RKO (cell line): Measurements from ENCODE around the gene CDH23.

ENCODE experiments used
- DNase-seq: peaks from one replicate; pipeline ENCODE4 v3.0.0-alpha.2; 2016; ENCODE audit warnings: low spot score

CDH23 gene

GRCh38 chr10:71856619-71857018 lies 459.9 kb downstream of the CDH23 start:
- DNase-seq, result no peak

GRCh38 chr10:71857934-71858890 lies 461.5 kb downstream of the CDH23 start:
- DNase-seq, result no peak

- peak; percentile 99 for DNase-seq
Observed at GRCh38 chr10:71860243-71861029, 463.7 kb downstream of the CDH23 start.

GRCh38 chr10:71863203-71863602 lies 466.5 kb downstream of the CDH23 start:
- DNase-seq, result no peak

GRCh38 chr10:71864911-71865361 lies 468.2 kb downstream of the CDH23 start:
- DNase-seq, result peak; percentile 23
